Smooth muscle cell (in vitro differentiated cells): ENCODE measurements around the gene LHCGR. TPM values are rescaled to one million over a fixed set of nuclear protein-coding genes. Genes with fewer than 3 reads are reported as not detected.

Experiments used
- DNase-seq: peaks from one replicate; lab custom pipeline; 2025; ENCODE audit not compliant: unreplicated experiment; lab: John Stamatoyannopoulos, UW
- H2AFZ ChIP-seq: fragments of 200-600 bp; sonication (generic); 2 replicates; pipeline ENCODE4 v1.6.0; 2016; ENCODE audit warnings: antibody characterized with exemption, low read depth, mild to moderate bottlenecking
- H3F3A ChIP-seq: fragments of 200-600 bp; sonication (generic); 2 replicates; pipeline ENCODE4 v1.6.0; 2017; ENCODE audit warnings: antibody characterized with exemption, low read depth
- H3K27ac ChIP-seq: fragments of 200-600 bp; sonication (generic); 2 replicates; pipeline ENCODE4 v1.5.1; 2016; ENCODE audit warnings: low read depth, mild to moderate bottlenecking
- H3K27me3 ChIP-seq: fragments of 200-600 bp; sonication (generic); 2 replicates; pipeline ENCODE4 v1.6.1; 2016; ENCODE audit warnings: low read depth, mild to moderate bottlenecking
- H3K36me3 ChIP-seq: fragments of 200-600 bp; sonication (generic); 2 replicates; pipeline ENCODE4 v1.5.1; 2016; ENCODE audit warnings: low read depth
- H3K4me1 ChIP-seq: fragments of 200-600 bp; sonication (generic); 2 replicates; pipeline ENCODE4 v1.5.1; 2016; ENCODE audit warnings: low read depth
- H3K4me2 ChIP-seq: fragments of 200-600 bp; sonication (generic); 2 replicates; pipeline ENCODE4 v1.6.0; 2016; ENCODE audit warnings: mild to moderate bottlenecking
- H3K4me3 ChIP-seq: fragments of 200-600 bp; sonication (generic); 2 replicates; pipeline ENCODE4 v1.5.1; 2016; ENCODE audit warnings: mild to moderate bottlenecking
- H3K79me2 ChIP-seq: fragments of 200-600 bp; sonication (generic); 2 replicates; pipeline ENCODE4 v1.6.0; 2016; ENCODE audit warnings: low read depth, mild to moderate bottlenecking
- H3K9ac ChIP-seq: fragments of 200-600 bp; sonication (generic); 2 replicates; pipeline ENCODE4 v1.6.0; 2016; ENCODE audit warnings: low read depth
- H3K9me3 ChIP-seq: fragments of 200-600 bp; sonication (generic); replicated peaks from 2 replicates; pipeline ENCODE4 v1.5.1; 2016; ENCODE audit warnings: low read depth
- H4K20me1 ChIP-seq: fragments of 200-600 bp; sonication (generic); 2 replicates; pipeline ENCODE4 v1.6.0; 2016; ENCODE audit warnings: low read depth
- WGBS: methylation state at CpG from one replicate; pipeline ENCODE4 v1.1.7; 2016; ENCODE audit warnings: low lambda C conversion rate; 5-methylcytosine and 5-hydroxymethylcytosine counted together
- polyA plus RNA-seq: library from polyadenylated mRNA; unstranded; fragments of >200 nt; fragmentation: Nextera tagmentation; extraction: Ambion mirVana; gene quantifications from 2 replicates; pipeline ENCODE4 v1.2.1, GENCODE V29; 2016
- total RNA-seq: library from RNA; depleted of rRNA; stranded (reverse); fragments of >200 nt; gene quantifications from 2 replicates; pipeline ENCODE4 v1.2.3, GENCODE V29; 2014
- TF ChIP-seq, protein P1 (sequence below): fragments of 200-600 bp; sonication (generic); IDR thresholded peaks from 2 replicates; pipeline ENCODE4 v1.5.1; 2017; ENCODE audit warnings: borderline replicate concordance, mild to moderate bottlenecking, antibody characterized with exemption; ENCODE audit not compliant: insufficient read depth, poor library complexity, severe bottlenecking

Gene LHCGR
- total RNA-seq (0.27 TPM in 1 of 2 replicates, not detected in the other), polyA plus RNA-seq (0.19 TPM in 1 of 2 replicates, not detected in the other)

- Histone ChIP-seq H2AFZ (peak within 1 kb of the TSS; percentile 50), H3F3A (no peaks in the 10 kb centered on the region), H3K27me3 (peaks cover 22% of the 10 kb centered on the region), H3K9me3 (no peaks in the 10 kb centered on the region), H3K4me3 (peak within 1 kb of the TSS; percentile 38), H3K4me1 (peaks cover 3% of the 10 kb centered on the region), H3K9ac (no peak within 1 kb of the TSS), H3K4me2 (peak within 1 kb of the TSS; percentile 84), H4K20me1 (no peaks in the 10 kb centered on the region), H3K27ac (no peak within 1 kb of the TSS), H3K36me3 (no peaks in the 10 kb centered on the region), H3K79me2 (no peaks in the 10 kb centered on the region)
- WGBS, result 4% methylated on average over 36 of the region's 37 CpGs
- TF ChIP-seq, protein P1, sequence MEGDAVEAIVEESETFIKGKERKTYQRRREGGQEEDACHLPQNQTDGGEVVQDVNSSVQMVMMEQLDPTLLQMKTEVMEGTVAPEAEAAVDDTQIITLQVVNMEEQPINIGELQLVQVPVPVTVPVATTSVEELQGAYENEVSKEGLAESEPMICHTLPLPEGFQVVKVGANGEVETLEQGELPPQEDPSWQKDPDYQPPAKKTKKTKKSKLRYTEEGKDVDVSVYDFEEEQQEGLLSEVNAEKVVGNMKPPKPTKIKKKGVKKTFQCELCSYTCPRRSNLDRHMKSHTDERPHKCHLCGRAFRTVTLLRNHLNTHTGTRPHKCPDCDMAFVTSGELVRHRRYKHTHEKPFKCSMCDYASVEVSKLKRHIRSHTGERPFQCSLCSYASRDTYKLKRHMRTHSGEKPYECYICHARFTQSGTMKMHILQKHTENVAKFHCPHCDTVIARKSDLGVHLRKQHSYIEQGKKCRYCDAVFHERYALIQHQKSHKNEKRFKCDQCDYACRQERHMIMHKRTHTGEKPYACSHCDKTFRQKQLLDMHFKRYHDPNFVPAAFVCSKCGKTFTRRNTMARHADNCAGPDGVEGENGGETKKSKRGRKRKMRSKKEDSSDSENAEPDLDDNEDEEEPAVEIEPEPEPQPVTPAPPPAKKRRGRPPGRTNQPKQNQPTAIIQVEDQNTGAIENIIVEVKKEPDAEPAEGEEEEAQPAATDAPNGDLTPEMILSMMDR, result no peak
- no peak for DNase-seq
Measured at GRCh38 chr2:48755473-48755872, at the start of gene LHCGR. Gene LHCGR (minus strand): TSS chr2:48755724. CDS start chr2:48755671, 53 bp downstream.

DNA sequence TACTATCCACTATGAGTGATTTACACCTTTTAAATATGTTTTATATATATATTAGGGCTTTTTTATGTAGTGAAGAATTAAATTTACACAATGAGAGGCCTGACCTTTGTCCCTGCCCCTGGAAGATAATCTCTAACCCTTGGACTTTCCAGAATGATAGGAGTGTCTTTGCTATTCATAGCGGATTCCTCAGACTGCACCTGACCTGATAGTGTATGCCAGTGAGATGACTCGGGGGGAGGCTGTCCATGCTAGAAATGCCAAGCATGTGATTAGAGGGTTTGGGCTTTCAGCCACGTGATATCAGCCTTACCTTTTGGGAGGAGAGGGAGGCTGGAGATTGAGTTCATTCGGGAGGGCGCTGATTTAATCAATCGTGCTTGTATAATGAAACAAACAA, 44.1 kb upstream of the LHCGR start:
- no peaks in the 10 kb centered on the region for H3K9me3 ChIP-seq
- no peaks in the 10 kb centered on the region for H3K27me3 ChIP-seq
- no peak overlapping the region for H3K4me3 ChIP-seq
- H3K79me2 ChIP-seq, result no peaks in the 10 kb centered on the region
- H3K36me3 ChIP-seq, result no peaks in the 10 kb centered on the region
- no peak overlapping the region for H3K9ac ChIP-seq
- no peak overlapping the region for H3K27ac ChIP-seq
- DNase-seq, result no peak
- H2AFZ ChIP-seq, result no peak overlapping the region
- no peaks in the 10 kb centered on the region for H4K20me1 ChIP-seq
- 89% methylated on average over 6 of the region's 6 CpGs for WGBS
- no peaks in the 10 kb centered on the region for H3F3A ChIP-seq
- TF ChIP-seq, protein P1, result no peak
- no peak overlapping the region for H3K4me2 ChIP-seq
- no peaks in the 10 kb centered on the region for H3K4me1 ChIP-seq

DNA sequence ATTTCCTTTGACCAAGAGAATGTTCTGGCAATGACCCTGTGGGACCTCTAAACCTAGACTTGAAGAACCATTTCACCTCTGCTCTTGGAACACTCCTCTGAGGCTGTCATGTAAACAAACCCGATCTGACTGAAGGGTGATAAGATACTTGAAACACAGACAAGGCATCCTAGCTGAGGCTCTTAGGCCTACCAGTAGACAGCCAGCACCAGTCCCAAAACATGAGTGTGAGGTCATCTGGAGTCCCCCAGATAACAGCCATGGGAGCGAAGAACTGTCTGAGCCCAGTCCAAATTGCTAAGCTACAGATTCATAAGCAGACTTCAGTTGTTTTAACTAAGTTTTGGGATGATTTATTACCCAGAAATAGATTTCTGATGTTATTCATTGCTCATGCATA, 39.5 kb upstream of the LHCGR start:
- WGBS, result 63% methylated on average over 2 of the region's 2 CpGs
- Histone ChIP-seq H3K4me3 (no peak overlapping the region), H2AFZ (no peak overlapping the region), H3K4me2 (no peak overlapping the region), H3K9me3 (no peaks in the 10 kb centered on the region), H3K4me1 (no peaks in the 10 kb centered on the region), H3F3A (no peaks in the 10 kb centered on the region), H4K20me1 (no peaks in the 10 kb centered on the region), H3K36me3 (no peaks in the 10 kb centered on the region), H3K79me2 (no peaks in the 10 kb centered on the region), H3K27ac (no peak overlapping the region), H3K27me3 (no peaks in the 10 kb centered on the region), H3K9ac (no peak overlapping the region)
- no peak for DNase-seq
- TF ChIP-seq, protein P1, result no peak

DNA sequence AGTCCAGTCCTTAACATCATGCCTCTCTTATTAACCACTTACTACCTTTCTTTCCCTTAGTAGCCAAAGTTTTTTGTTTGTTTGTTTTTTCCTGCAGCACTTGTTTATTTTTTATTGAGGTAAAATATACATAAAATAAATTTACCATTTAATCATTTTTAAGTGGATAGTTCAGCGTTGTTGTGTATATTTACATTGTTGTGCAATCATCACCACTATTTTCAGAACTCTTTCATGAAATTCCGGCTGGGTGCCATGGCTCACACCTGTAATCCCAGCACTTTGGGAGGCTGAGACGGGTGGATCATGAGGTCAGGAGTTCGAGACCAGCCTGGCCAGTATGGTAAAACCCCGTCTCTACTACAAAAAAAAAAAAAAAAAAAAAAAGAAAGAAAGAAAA, 38.1 kb upstream of the LHCGR start:
- Histone ChIP-seq H3K36me3 (no peaks in the 10 kb centered on the region), H3K4me1 (no peaks in the 10 kb centered on the region), H2AFZ (no peak overlapping the region), H3K4me2 (no peak overlapping the region), H3K4me3 (no peak overlapping the region), H3K27ac (no peak overlapping the region), H3K9ac (no peak overlapping the region), H4K20me1 (no peaks in the 10 kb centered on the region), H3K9me3 (no peaks in the 10 kb centered on the region), H3K27me3 (no peaks in the 10 kb centered on the region), H3K79me2 (no peaks in the 10 kb centered on the region), H3F3A (no peaks in the 10 kb centered on the region)
- DNase-seq, result no peak
- TF ChIP-seq, protein P1, result no peak
- WGBS, result 96% methylated on average over 5 of the region's 5 CpGs
